OCI-LY1 (cell line): Measurements from ENCODE around the gene GRIP1.

ENCODE experiments used
- H2AFZ ChIP-seq: fragments of 200-600 bp; sonication (generic), shearing (Covaris generic); 2 replicates; pipeline ENCODE4 v1.6.0; 2014; ENCODE audit warnings: antibody characterized with exemption, mild to moderate bottlenecking, low read length
- H3F3A ChIP-seq: fragments of 200-600 bp; sonication (generic), shearing (Covaris generic); 2 replicates; pipeline ENCODE4 v1.6.0; 2014; ENCODE audit warnings: mild to moderate bottlenecking, antibody characterized with exemption, low read length, moderate library complexity; ENCODE audit not compliant: insufficient read depth
- H3K27ac ChIP-seq: fragments of 200-600 bp; sonication (generic); 2 replicates; pipeline ENCODE4 v1.5.1; 2014; ENCODE audit warnings: low read length, mixed run types, mild to moderate bottlenecking, low read depth; ENCODE audit not compliant: poor library complexity, severe bottlenecking
- H3K27me3 ChIP-seq: fragments of 200-600 bp; sonication (generic); 2 replicates; pipeline ENCODE4 v1.6.0; 2014; ENCODE audit warnings: antibody characterized with exemption, mild to moderate bottlenecking, low read length, moderate library complexity; ENCODE audit not compliant: insufficient read depth
- H3K36me3 ChIP-seq: fragments of 200-600 bp; sonication (generic); 2 replicates; pipeline ENCODE4 v1.6.1; 2014; ENCODE audit warnings: mild to moderate bottlenecking, antibody characterized with exemption, low read length, moderate library complexity, mixed read lengths; ENCODE audit not compliant: insufficient read depth
- H3K4me1 ChIP-seq: fragments of 200-600 bp; sonication (generic); 2 replicates; pipeline ENCODE4 v1.5.1; 2014; ENCODE audit warnings: mild to moderate bottlenecking, low read length, moderate library complexity; ENCODE audit not compliant: insufficient read depth, severe bottlenecking
- H3K4me2 ChIP-seq: fragments of 200-600 bp; sonication (generic), shearing (Covaris generic); 2 replicates; pipeline ENCODE4 v1.6.1; 2014; ENCODE audit warnings: low read length
- H3K4me3 ChIP-seq: fragments of 200-600 bp; sonication (generic); 2 replicates; pipeline ENCODE4 v1.5.1; 2014; ENCODE audit warnings: low read length, low read depth, mild to moderate bottlenecking, mixed read lengths; ENCODE audit not compliant: poor library complexity, severe bottlenecking
- H3K79me2 ChIP-seq: fragments of 200-600 bp; shearing (Covaris generic); 2 replicates; pipeline ENCODE4 v1.6.1; 2016; ENCODE audit warnings: mixed run types, low read length, mixed read lengths; ENCODE audit not compliant: insufficient read depth
- H3K9ac ChIP-seq: fragments of 200-600 bp; sonication (generic), shearing (Covaris generic); 2 replicates; pipeline ENCODE4 v1.6.1; 2014; ENCODE audit warnings: mild to moderate bottlenecking, low read length, mixed read lengths
- H3K9me2 ChIP-seq: fragments of 200-600 bp; sonication (generic), shearing (Covaris generic); 2 replicates; pipeline ENCODE4 v1.6.1; 2014; ENCODE audit warnings: low read depth, mild to moderate bottlenecking, low read length, mixed read lengths
- H3K9me3 ChIP-seq: fragments of 200-600 bp; shearing (Covaris generic); 2 replicates; pipeline ENCODE4 v1.6.1; 2014; ENCODE audit warnings: low read length, mixed read lengths
- H4K20me1 ChIP-seq: fragments of 200-600 bp; sonication (generic), shearing (Covaris generic); 2 replicates; pipeline ENCODE4 v1.6.0; 2016; ENCODE audit warnings: mild to moderate bottlenecking, low read length; ENCODE audit not compliant: insufficient read depth
- EZH2 ChIP-seq: fragments of 200-600 bp; sonication (generic), shearing (Covaris generic); IDR thresholded peaks from 2 replicates; pipeline ENCODE4 v1.8.0; 2017; ENCODE audit warnings: borderline replicate concordance, mixed run types, mild to moderate bottlenecking, antibody characterized with exemption, low read length, moderate library complexity, mixed read lengths
- TF ChIP-seq, protein P1 (sequence below): fragments of 200-600 bp; sonication (generic), shearing (Covaris generic); IDR thresholded peaks from 2 replicates; pipeline ENCODE4 v1.5.1; 2017; ENCODE audit warnings: mild to moderate bottlenecking, antibody characterized with exemption, low read length, moderate library complexity, mixed read lengths

GRIP1 gene

DNA sequence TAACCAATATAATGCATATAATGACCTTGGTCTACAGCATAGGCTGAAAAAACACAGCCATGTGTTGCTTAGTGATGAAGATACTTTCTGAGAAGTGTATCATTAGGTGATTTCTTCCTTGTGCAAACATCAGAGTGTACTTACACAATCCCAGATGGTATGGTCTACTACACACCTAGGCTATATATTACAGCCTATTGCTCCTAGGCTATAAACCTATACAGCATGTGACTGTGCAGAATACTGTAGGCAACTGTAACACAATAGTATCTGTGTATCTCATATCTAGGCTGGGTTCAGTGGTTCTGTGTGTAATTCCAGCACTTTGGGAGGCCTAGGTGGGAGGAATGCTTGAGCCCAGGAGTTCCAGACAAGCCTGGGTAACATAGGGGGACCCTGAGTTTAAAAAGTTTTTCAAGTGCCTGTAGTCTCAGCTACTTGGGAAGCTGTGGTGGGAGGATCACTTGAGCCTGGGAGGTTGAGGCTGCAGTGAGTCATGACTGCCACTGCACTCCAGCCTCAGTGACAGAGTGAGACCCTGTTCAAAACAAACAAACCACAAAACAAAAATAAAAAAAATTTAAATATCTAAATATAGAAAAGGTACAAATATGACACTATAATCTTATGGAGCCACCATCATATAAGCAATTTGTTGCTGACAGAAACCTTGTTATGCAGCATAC is 66.6 kb downstream of the GRIP1 start:
- no peaks in the 10 kb centered on the region for H3F3A ChIP-seq
- no peaks in the 10 kb centered on the region for H3K27me3 ChIP-seq
- H3K79me2 ChIP-seq: no peaks in the 10 kb centered on the region
- TF ChIP-seq, protein P1, sequence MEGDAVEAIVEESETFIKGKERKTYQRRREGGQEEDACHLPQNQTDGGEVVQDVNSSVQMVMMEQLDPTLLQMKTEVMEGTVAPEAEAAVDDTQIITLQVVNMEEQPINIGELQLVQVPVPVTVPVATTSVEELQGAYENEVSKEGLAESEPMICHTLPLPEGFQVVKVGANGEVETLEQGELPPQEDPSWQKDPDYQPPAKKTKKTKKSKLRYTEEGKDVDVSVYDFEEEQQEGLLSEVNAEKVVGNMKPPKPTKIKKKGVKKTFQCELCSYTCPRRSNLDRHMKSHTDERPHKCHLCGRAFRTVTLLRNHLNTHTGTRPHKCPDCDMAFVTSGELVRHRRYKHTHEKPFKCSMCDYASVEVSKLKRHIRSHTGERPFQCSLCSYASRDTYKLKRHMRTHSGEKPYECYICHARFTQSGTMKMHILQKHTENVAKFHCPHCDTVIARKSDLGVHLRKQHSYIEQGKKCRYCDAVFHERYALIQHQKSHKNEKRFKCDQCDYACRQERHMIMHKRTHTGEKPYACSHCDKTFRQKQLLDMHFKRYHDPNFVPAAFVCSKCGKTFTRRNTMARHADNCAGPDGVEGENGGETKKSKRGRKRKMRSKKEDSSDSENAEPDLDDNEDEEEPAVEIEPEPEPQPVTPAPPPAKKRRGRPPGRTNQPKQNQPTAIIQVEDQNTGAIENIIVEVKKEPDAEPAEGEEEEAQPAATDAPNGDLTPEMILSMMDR: no peak
- no peak for TF ChIP-seq EZH2
- no peaks in the 10 kb centered on the region for H3K9me3 ChIP-seq
- H3K4me1 ChIP-seq: peaks cover 50% of the 10 kb centered on the region
- no peak overlapping the region for H3K4me2 ChIP-seq
- H3K9ac ChIP-seq: no peak overlapping the region
- H2AFZ ChIP-seq: no peak overlapping the region
- no peaks in the 10 kb centered on the region for H3K36me3 ChIP-seq
- no peak overlapping the region for H3K27ac ChIP-seq
- no peaks in the 10 kb centered on the region for H4K20me1 ChIP-seq
- no peak overlapping the region for H3K4me3 ChIP-seq
- H3K9me2 ChIP-seq: no peaks in the 10 kb centered on the region

GRCh38 chr12:66607147-66607546 is 71.7 kb downstream of the GRIP1 start:
- Histone ChIP-seq H3K9me3 (no peaks in the 10 kb centered on the region), H3K9me2 (no peaks in the 10 kb centered on the region), H3K79me2 (no peaks in the 10 kb centered on the region)

GRCh38 chr12:66605293-66605692 is 73.6 kb downstream of the GRIP1 start:
- no peak overlapping the region for H2AFZ ChIP-seq
- H3K79me2 ChIP-seq: no peaks in the 10 kb centered on the region
- no peak overlapping the region for H3K27ac ChIP-seq
- no peaks in the 10 kb centered on the region for H3K9me3 ChIP-seq
- no peaks in the 10 kb centered on the region for H3K36me3 ChIP-seq
- no peak overlapping the region for H3K4me2 ChIP-seq
- no peaks in the 10 kb centered on the region for H3K9me2 ChIP-seq
- H4K20me1 ChIP-seq: no peaks in the 10 kb centered on the region
- H3K27me3 ChIP-seq: no peaks in the 10 kb centered on the region
- no peak overlapping the region for H3K4me3 ChIP-seq
- H3F3A ChIP-seq: no peaks in the 10 kb centered on the region
- H3K9ac ChIP-seq: no peak overlapping the region
- no peak for TF ChIP-seq EZH2
- peaks cover 28% of the 10 kb centered on the region for H3K4me1 ChIP-seq

More at GRCh38 chr12:66607147-66607546, 71.7 kb downstream of the GRIP1 start:
- Histone ChIP-seq H3K4me3 (no peak overlapping the region), H3K36me3 (no peaks in the 10 kb centered on the region), H3K4me2 (no peak overlapping the region), H2AFZ (no peak overlapping the region), H3K27me3 (no peaks in the 10 kb centered on the region), H3K9ac (no peak overlapping the region), H3K27ac (no peak overlapping the region), H4K20me1 (no peaks in the 10 kb centered on the region), H3K4me1 (peaks cover 11% of the 10 kb centered on the region), H3F3A (no peaks in the 10 kb centered on the region)
- no peak for TF ChIP-seq EZH2
- TF ChIP-seq, protein P1: no peak

GRCh38 chr12:66603981-66604479 is 74.8 kb downstream of the GRIP1 start:
- TF ChIP-seq EZH2: no peak
- TF ChIP-seq, protein P1: no peak
- H3K27ac ChIP-seq: no peak overlapping the region

More at GRCh38 chr12:66603981-66604479, 74.8 kb downstream of the GRIP1 start:
- H3K4me3 ChIP-seq: no peak overlapping the region
- H3K9ac ChIP-seq: no peak overlapping the region
- no peaks in the 10 kb centered on the region for H3K79me2 ChIP-seq
- H3K9me3 ChIP-seq: no peaks in the 10 kb centered on the region
- H2AFZ ChIP-seq: no peak overlapping the region
- no peak overlapping the region for H3K4me2 ChIP-seq
- no peaks in the 10 kb centered on the region for H3K27me3 ChIP-seq
- H3K36me3 ChIP-seq: no peaks in the 10 kb centered on the region
- no peaks in the 10 kb centered on the region for H3K9me2 ChIP-seq
- no peaks in the 10 kb centered on the region for H4K20me1 ChIP-seq
- no peaks in the 10 kb centered on the region for H3F3A ChIP-seq
- peaks cover 40% of the 10 kb centered on the region for H3K4me1 ChIP-seq
